Heart left ventricle (tissue), 16 donors: ENCODE measurements around the gene SRCIN1. TPM values are rescaled to one million over a fixed set of nuclear protein-coding genes. Genes with fewer than 3 reads are reported as not detected.

Source experiments
- ATAC-seq, 4 donors: fragments of 200-7000 bp; cut with Tn5 transposase; one replicate each; pipeline ENCODE4 v1.9.1; 2020 to 2022; ENCODE audit warnings: moderate library complexity in 4 of 4, mild to moderate bottlenecking in 3 of 4, moderate number of reproducible peaks in 1 of 4
- DNase-seq, 5 donors: peaks; one replicate each; pipeline ENCODE4 v3.0.0-alpha.2; 2020
- H3K27ac ChIP-seq, 12 donors: fragments of 200-600 bp; sonication (generic) in 4 of 12; one replicate each; pipeline versions ENCODE4 v1.5.0 to v1.8.0; 2016 to 2022; ENCODE audit warnings: mild to moderate bottlenecking in 2 of 12
- H3K27me3 ChIP-seq, 9 donors: fragments of 200-600 bp; sonication (generic) in 2 of 9; one replicate each; pipeline versions ENCODE4 v1.5.1 to v1.8.0; 2016 to 2022; ENCODE audit warnings: mild to moderate bottlenecking in 3 of 9
- H3K36me3 ChIP-seq, 9 donors: fragments of 200-600 bp; sonication (generic) in 2 of 9; one replicate each; pipeline versions ENCODE4 v1.5.0 to v1.8.0; 2018 to 2022; ENCODE audit warnings: mild to moderate bottlenecking in 2 of 9
- H3K4me1 ChIP-seq, 12 donors: fragments of 200-600 bp; sonication (generic) in 4 of 12; one replicate each; pipeline versions ENCODE4 v1.5.0 to v1.8.0; 2016 to 2022; ENCODE audit warnings: mild to moderate bottlenecking in 3 of 12
- H3K4me3 ChIP-seq, 12 donors: fragments of 200-600 bp; sonication (generic) in 4 of 12; one replicate each; pipeline versions ENCODE4 v1.5.0 to v1.8.0; 2017 to 2022; ENCODE audit warnings: mild to moderate bottlenecking in 9 of 12, moderate library complexity in 4 of 12
- H3K9me3 ChIP-seq, 12 donors: fragments of 200-600 bp; sonication (generic) in 4 of 12; one replicate each; pipeline versions ENCODE4 v1.5.0 to v1.8.0; 2016 to 2022; ENCODE audit warnings: mild to moderate bottlenecking in 1 of 12
- POLR2A ChIP-seq, 2 donors: fragments of 450-650 bp; IDR thresholded peaks; one replicate each; pipeline ENCODE4 v1.6.1; 2017; ENCODE audit warnings: antibody characterized with exemption in 2 of 2, mild to moderate bottlenecking in 2 of 2, moderate library complexity in 2 of 2
- WGBS, 4 donors: extraction: QIAGEN DNeasy Blood & Tissue Kit in 2 of 4; methylation state at CpG; one replicate each; pipeline versions ENCODE4 v1.1.5 to v1.1.7; 2013 to 2018; 5-methylcytosine and 5-hydroxymethylcytosine counted together
- intact Hi-C, 10 donors: fragments of 100-400 bp; cut with DNase I; formaldehyde crosslinking; loops; one replicate each; pipeline versions ENCODE4 v1.11.1 to v1.14.2; 2022
- polyA plus RNA-seq, 2 donors: library from polyadenylated mRNA; stranded (reverse); fragments of 200-250 nt; gene quantifications; one replicate each; pipeline ENCODE4 v1.2.3, GENCODE V29; 2013
- total RNA-seq, 9 donors: library from RNA; depleted of rRNA in 2 of 9; stranded (reverse); fragments of >200 nt in 2 of 9; fragmentation: NEBNext Ultra II Directional in 3 of 9; extraction: Animal tissue kit (Norgen Biotek cat#: 25700) in 3 of 9; gene quantifications; one replicate each; pipeline versions ENCODE4 v1.1.0 to v1.2.4, GENCODE V29; 2016 to 2023
- TF ChIP-seq, protein P1 (sequence below), 12 donors: fragments of 200-600 bp; sonication (generic) in 4 of 12; IDR thresholded peaks; one replicate each; pipeline versions ENCODE4 v1.5.0 to v1.8.0; 2018 to 2022; ENCODE audit warnings: antibody characterized with exemption in 12 of 12, mild to moderate bottlenecking in 5 of 12
- donor health status: ischemic (EF 13 %, LVEDD 7.1; RV severe dilation, severe dysfunction).
- donor health status: healthy with polysubstance abuse.
- donor health status: DM: no; HTN: yes; CAD: no.
- donor health status: DM: no; HTN: no; CAD: no.
- donor health status: ischemic (EF 25% LVEDD 6.9; RV normal size, moderate dysfunction).
- donor health status: ischemic (EF 25% LVEDD 5.7; RV mildly dilated, moderate dysfunction).
- donor health status: healthy.
- donor health status: DM: yes; HTN: yes; CAD: no.
- donor health status: ischemic (EF 35%, LVEDD 5.7; RV mildly dilated, moderate dysfunction).
- donor health status: nonischemic (EF 11% LVEDD 7.7; RV severe dilation, severe dysfunction).
- donor health status: DM: yes; HTN: yes; CAD: no.
- donor health status: PGD.
- donor health status: ischemic (EF 29% LVEDD 5.4; RV normal size, mild dysfunction).
- donor health status: nonischemic (EF 23%, LVEDD 6.1; RV moderate dilation, normal function).

SRCIN1 gene
- total and polyA plus RNA-seq, 11 donors, result 0.19 to 1.7 (median 0.95) TPM

DNA sequence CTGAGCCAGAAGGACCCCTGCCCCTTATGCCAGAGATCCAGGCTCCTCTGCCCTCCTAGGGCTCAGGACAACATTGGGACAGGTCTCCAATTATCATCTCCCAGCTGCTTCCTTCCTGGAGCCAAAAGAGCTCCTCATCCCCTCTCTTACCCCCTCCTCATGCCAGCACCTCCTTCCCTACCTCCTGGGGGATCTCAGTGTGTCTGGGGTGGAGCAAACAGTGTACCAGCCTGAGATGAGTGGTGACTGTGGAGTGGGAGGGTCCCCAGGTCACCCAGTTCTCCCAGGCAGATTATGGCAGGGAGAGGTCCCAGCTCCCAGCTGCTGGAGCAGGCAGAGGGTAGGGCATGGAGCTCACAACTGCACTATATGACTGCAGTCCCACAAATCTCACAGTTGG, 23.7 kb downstream of the SRCIN1 start:
- H3K27ac ChIP-seq, result no peak overlapping the region
- peaks cover 22 to 85% (median 43%) of the 10 kb centered on the region in 9 donors for H3K27me3 ChIP-seq
- no peaks in the 10 kb centered on the region for H3K36me3 ChIP-seq
- intact Hi-C loops, result loop anchor here in 3 of 10 donors (5.0 to 10.0 kb wide), 3 partner anchors 67 to 160 kb away; no protein-coding TSS in a partner anchor
- no peaks in the 10 kb centered on the region for H3K9me3 ChIP-seq
- H3K4me1 ChIP-seq, result peaks cover 0 to 21% (median 10%) of the 10 kb centered on the region in 12 donors
- no peak overlapping the region for H3K4me3 ChIP-seq
- no peak for TF ChIP-seq POLR2A (IDR thresholded peaks at IDR 0.05)
- TF ChIP-seq, protein P1, sequence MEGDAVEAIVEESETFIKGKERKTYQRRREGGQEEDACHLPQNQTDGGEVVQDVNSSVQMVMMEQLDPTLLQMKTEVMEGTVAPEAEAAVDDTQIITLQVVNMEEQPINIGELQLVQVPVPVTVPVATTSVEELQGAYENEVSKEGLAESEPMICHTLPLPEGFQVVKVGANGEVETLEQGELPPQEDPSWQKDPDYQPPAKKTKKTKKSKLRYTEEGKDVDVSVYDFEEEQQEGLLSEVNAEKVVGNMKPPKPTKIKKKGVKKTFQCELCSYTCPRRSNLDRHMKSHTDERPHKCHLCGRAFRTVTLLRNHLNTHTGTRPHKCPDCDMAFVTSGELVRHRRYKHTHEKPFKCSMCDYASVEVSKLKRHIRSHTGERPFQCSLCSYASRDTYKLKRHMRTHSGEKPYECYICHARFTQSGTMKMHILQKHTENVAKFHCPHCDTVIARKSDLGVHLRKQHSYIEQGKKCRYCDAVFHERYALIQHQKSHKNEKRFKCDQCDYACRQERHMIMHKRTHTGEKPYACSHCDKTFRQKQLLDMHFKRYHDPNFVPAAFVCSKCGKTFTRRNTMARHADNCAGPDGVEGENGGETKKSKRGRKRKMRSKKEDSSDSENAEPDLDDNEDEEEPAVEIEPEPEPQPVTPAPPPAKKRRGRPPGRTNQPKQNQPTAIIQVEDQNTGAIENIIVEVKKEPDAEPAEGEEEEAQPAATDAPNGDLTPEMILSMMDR (IDR thresholded peaks at IDR 0.05), result no peak
- ATAC-seq (no peak), DNase-seq (no peak)

DNA sequence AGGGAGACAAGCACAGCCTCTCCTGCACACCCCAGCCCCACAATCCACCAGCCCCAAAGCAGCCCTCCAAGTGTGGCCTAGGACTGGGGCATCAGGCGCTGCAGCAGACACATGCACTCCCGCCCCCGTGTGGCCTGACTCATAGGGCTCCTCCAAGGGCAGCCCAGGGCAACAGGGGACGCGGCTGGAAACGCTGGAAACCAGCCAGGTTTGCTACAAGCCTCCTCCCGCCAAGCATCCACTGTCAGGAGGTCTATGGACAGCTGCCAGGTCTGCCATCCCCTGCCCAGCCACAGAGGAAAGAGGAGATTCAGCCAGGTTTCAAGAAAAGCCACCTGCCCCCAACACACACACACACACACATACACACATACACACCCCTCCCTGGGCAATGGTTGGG, 25.8 kb downstream of the SRCIN1 start:
- H3K9me3 ChIP-seq, result no peaks in the 10 kb centered on the region
- peaks cover 22 to 85% (median 46%) of the 10 kb centered on the region in 9 donors for H3K27me3 ChIP-seq
- ATAC-seq, result peak in 2 of 4 donors; percentile 44 to 47
- no peak overlapping the region for H3K4me3 ChIP-seq
- intact Hi-C loops, result loop anchor here in 4 of 10 donors (2.0 to 10.0 kb wide), 4 partner anchors 21 to 158 kb away; no protein-coding TSS in a partner anchor
- no peaks in the 10 kb centered on the region for H3K36me3 ChIP-seq
- TF ChIP-seq, protein P1 (IDR thresholded peaks at IDR 0.05), result peak in 2 of 12 donors; percentile 9 to 29
- no peak for TF ChIP-seq POLR2A (IDR thresholded peaks at IDR 0.05)
- DNase-seq, result peak in 2 of 5 donors; percentile 46 to 47
- H3K27ac ChIP-seq, result no peak overlapping the region
- peaks cover 0 to 21% (median 10%) of the 10 kb centered on the region in 12 donors for H3K4me1 ChIP-seq
- 13 to 18% (median 16%) methylated on average over 4 to 7 of the region's 7 CpGs for WGBS, 4 donors

DNA sequence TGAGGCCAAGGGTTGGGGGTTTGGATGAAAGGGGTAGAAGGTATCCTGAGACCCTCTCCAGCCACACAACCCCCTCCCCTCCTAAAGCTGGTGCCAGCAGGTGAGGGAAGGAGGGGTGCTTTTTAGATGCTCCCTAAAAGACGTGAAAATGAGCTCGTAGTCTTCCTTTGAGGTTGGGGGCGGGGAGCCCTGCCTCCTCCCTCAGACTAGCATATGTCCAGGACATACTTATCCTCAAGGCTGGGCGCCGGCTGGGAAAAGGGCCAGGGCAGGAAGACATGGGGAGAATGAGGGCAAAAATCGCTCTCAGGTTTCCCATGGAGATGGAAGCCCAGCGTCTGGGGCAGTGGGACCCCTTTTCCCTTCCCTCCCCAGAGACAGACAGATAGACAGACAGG, 26.7 kb downstream of the SRCIN1 start:
- 40 to 47% (median 46%) methylated on average over 7 of the region's 7 CpGs for whole genome bisulfite sequencing, 4 donors
- no peaks in the 10 kb centered on the region for H3K36me3 ChIP-seq
- DNase-seq, result no peak
- H3K9me3 ChIP-seq, result no peaks in the 10 kb centered on the region
- H3K4me1 ChIP-seq, result peaks cover 0 to 13% (median 10%) of the 10 kb centered on the region in 12 donors
- TF ChIP-seq, protein P1 (IDR thresholded peaks at IDR 0.05), result no peak
- no peak for TF ChIP-seq POLR2A (IDR thresholded peaks at IDR 0.05)
- no peak overlapping the region for H3K27ac ChIP-seq
- H3K27me3 ChIP-seq, result peaks cover 22 to 85% (median 52%) of the 10 kb centered on the region in 9 donors
- intact Hi-C loops, result loop anchor here in 1 of 10 donors (2.0 kb wide), 1 partner anchor 20 kb away; no protein-coding TSS in a partner anchor
- no peak for ATAC-seq
- peak overlapping the region in 2 of 12 donors; percentile 8 to 28 for H3K4me3 ChIP-seq

DNA sequence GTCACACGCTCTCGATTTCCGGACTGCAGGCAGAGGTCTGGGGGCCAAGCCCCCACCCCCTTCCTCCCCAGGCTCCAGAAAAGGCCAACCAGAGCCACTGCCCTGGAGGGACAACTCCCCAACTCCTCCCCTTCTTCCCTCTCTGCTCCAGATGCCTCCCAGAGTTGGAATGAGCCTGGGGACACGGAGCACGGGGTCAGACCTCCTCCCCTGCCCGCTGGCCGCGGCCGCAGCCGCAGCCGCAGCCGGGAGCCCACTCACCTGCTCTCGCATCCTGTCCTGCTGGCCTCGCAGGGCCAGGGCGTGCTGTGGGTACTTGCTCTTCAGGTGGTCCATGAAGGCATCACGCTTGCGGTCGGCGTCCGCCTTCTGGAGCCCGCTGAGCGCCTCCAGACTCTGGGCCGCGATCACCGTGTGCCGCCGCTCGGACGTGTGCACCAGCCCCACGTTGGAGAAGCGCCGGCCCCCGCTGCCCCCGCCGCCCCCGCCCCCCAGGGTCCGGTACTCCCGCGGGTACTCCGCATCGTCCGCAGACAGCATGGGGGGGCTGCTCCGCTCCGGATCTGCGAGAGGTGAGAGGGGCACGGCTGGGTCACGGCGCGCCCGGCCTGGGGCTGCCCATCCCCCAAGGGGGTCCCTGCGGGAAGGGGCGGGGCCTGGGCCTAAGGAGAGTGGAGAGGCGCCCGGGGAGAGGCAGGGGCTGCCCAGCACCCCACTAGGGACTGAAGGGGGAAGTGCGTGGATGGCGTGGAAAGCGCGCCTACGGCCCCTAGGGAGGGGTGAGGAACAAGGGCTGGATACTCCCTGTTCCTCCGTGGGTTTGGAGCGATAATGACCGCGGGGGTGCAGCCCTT, 27.3 kb downstream of the SRCIN1 start:
- 2 to 5% (median 3%) methylated on average over 22 to 63 of the region's 63 CpGs for WGBS, 4 donors
- TF ChIP-seq, protein P1 (IDR thresholded peaks at IDR 0.05), result no peak
- no peak for TF ChIP-seq POLR2A (IDR thresholded peaks at IDR 0.05)
- Histone ChIP-seq H3K9me3 (no peaks in the 10 kb centered on the region), H3K27me3 (peaks cover 25 to 85% (median 57%) of the 10 kb centered on the region in 9 donors), H3K4me3 (peak overlapping the region in 8 of 12 donors; percentile 4 to 28 (median 14)), H3K36me3 (no peaks in the 10 kb centered on the region), H3K27ac (no peak overlapping the region), H3K4me1 (peaks cover 0 to 12% (median 10%) of the 10 kb centered on the region in 12 donors)
- intact Hi-C loops, result loop anchor here in 1 of 10 donors (2.0 kb wide), 1 partner anchor 20 kb away; no protein-coding TSS in a partner anchor
- DNase-seq (no peak), ATAC-seq (no peak)
